ENCODE data around the gene PLXNA1.

PLXNA1 gene

GRCh38 chr3:126954141-126954842 is 28.6 kb upstream of the PLXNA1 start:
- no peak for DNase-seq

DNA sequence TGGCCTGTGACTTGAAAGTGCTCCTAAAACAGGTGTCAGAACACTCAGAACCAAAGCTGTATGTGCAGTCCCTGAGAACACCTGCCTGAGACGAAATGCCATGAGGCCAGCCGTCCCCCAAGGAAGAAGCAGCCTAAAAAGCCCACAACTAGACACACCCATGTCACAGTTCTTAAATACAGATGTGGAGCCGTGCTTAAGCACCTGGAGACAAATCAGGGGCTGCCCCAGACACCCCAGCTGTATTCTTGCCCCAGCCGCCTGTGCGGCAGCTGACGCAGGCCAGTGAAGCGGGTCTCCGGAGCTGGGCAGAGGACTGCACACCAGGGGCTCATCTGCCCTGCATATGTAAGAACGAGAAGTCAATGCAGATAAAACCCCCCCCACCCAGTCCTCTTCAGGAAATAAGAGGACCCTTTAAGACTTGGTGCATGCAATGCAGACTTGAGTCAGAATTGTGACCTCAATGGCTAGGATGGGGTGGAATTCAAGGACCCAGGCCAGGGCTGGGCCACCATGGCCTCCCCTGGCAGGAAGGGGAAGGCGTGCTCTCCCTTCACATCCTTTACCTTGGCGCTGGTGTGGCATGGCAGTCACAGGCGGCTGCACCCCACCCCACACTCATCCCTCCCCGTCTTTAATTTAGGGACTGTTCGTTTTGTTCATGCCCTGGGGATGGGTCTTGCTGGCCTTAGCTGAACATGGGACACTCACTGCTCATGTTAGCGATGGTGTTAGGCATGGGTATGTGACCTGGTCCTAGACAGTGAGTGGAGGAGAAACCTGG is 27.7 kb upstream of the PLXNA1 start:
- no peak for DNase-seq

GRCh38 chr3:126956361-126956760 is 26.6 kb upstream of the PLXNA1 start:
- DNase-seq = no peak

- DNase-seq = no peak
Observed at GRCh38 chr3:126956866-126957650, 25.9 kb upstream of the PLXNA1 start.

DNA sequence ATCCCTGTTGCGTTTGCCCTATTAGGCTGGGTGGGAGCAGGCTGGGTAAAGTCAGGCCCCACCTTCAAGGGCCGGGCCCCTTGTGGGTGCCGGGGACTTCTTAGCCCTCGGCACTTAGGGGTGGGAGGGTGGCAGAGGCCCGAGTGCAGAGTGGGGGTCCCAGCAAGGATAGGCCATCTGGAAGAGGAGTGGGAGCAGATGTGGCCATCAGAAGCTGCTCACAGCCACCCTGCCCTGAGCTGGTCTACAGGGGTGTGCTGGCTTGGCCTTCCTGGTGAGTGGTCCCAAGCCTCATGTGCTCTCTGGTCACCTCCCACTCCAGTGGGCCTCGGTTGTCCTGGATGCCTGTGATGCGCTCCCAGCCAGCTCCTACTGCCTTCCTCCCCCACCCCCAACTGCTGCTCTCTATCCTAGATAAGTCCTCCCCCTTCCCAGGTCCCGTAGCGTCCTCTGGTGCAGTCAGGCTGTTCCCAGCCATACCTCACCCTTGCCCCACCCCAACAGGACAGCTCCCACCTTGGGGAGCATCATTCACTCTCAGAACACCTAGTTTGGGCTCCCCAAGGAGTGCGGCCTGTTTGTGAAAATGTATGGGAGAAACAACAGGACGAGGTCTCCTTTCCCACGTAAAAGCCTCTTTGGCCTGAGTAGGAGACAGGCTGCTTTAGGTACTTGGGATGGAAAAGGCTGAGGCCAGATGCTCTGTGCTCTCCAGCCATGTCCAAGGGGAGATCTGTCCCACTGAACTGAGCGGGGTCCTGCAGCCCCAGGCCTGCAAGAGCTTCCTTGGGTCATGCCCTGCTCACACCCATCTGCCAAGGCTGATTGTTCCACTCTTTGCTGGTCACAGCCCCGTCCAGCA is 24.9 kb upstream of the PLXNA1 start:
- DNase-seq = no peak

GRCh38 chr3:126958638-126959085 is 24.3 kb upstream of the PLXNA1 start:
- DNase-seq = no peak

DNA sequence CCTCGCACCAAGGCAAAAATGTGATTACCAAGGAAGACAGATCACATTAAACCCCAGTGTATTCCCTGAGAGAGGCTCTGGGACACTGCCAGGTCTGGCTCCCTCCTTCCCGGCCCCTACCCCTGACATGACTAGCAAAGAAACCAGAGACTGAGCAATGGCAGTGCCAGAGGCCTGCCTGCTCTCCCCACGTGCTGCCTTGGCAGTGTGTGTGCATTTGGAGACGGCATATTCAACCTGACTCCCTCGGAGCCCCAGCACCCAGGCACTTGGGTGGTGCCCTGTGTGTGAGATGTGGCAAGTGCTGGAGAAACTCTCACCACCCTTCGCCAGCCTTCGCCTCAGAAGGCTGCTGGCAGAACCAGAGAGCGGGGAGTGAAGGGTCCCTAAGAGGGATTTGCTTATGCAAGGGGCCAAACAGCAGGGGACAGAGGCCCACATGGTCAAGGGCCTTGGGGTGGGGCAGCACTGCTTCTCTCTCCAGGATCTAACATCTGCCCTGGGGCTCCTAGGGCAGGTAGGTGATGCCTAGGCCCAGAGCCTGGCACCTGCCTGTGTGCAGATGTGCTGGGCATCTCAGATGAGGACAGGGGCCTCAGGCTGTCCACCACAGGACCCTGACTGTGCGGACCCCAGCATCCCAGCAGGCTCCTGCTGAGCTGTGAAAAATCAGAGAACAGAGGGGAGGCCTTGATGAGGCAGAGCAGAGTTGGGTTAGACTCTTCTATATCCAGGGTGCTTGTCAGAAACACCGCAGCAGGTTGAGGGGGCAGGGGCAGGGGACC is 23.6 kb upstream of the PLXNA1 start:
- DNase-seq = no peak

- no peak for DNase-seq
Observed at GRCh38 chr3:126959921-126960603, 22.9 kb upstream of the PLXNA1 start.

- no peak for DNase-seq
Observed at GRCh38 chr3:126960604-126960995, 22.3 kb upstream of the PLXNA1 start.

GRCh38 chr3:126961191-126961790 is 21.6 kb upstream of the PLXNA1 start:
- no peak for DNase-seq

GRCh38 chr3:126961791-126962461 is 21.0 kb upstream of the PLXNA1 start:
- no peak for DNase-seq

- DNase-seq = no peak
Observed at GRCh38 chr3:126962756-126963155, 20.2 kb upstream of the PLXNA1 start.

DNA sequence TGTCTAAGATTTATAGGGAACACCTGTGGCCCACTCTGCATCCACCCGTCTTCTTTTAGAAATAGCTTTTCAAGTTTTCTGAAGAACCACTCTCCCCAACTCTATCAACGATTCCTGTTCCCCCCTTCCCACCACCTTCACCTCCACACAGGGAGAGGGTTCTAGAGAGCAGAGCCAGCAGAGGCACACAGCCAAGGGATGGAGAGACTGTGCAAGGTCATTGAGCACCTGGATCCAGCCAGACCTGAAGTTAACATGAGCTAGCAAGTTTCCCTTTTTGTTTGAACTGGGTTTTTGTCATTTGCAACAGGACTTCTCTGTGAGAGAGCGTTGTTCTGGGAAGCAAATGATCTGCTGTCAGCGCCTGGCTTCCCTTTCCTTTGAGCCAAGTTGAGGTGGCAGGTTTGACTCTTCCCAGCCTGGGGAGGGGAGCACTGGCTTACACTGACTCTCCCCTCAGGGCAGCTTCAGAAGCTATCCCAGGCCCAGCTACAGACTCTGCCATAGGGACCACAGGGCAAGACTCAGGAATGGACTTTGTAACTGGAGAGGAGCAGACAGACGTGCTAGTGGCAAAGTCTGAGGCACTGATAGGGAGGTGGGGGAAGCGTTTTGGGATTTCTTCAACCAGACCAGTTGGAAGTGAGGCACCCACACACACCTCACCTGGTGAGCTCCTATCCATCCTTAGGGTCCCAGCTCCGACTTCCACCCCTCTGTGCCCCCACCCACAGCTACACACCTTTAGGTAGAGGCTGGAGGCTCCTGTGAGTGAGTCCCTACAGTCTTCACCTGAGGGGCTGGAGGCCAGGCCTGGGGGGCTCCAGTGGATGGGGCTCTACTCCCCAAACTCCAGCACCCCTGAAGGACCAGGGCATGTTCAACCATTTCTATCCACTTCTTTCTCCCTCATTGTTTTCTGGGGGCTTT is 19.4 kb upstream of the PLXNA1 start:
- no peak for DNase-seq

DNA sequence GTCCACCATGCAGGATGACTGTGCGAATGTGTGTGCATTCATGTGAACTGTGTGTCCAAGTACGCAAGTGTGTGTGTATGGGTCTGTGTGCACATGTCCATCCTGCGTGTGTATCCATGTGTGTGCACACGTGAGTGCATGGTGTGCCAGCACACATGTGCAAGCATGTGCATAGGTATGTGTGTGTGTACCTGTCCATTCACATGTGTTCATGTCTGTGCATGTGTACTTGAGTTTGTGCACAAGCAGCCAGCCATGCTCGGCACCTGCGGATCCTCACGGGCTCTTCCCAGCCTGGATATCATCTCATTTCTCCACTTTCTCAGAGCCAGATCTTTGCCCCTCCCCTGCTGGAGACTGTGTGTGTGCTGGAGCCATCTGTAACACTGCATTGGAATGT is 18.7 kb upstream of the PLXNA1 start:
- DNase-seq = no peak

GRCh38 chr3:126964950-126965349 is 18.0 kb upstream of the PLXNA1 start:
- DNase-seq = no peak

DNA sequence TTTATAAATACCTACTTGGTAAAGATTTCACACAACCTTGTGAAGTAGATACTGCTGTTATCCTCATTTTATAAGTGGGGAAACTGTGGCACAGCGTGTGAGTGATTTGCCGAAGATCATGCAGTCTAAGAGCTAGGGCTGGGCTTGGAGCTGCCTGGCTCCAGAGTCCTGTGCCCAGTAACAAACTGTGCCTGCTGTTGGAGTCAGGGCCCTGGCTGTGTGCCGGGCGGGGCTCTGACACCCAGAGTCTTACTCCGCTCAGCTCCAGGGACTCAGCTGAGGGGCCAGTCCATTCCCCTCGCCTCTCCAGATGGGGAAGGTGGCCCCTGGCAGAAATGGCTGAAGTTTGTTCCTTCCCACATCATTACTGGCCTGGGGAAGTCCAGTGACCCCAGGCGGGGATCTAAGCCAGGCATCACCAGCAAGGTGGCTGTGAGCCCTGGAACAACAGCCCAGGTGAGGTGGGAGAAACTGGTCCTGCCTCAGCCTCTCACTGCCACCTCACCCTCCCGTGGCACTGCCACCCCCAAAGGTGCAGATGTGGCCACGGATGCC is 17.3 kb upstream of the PLXNA1 start:
- no peak for DNase-seq

DNA sequence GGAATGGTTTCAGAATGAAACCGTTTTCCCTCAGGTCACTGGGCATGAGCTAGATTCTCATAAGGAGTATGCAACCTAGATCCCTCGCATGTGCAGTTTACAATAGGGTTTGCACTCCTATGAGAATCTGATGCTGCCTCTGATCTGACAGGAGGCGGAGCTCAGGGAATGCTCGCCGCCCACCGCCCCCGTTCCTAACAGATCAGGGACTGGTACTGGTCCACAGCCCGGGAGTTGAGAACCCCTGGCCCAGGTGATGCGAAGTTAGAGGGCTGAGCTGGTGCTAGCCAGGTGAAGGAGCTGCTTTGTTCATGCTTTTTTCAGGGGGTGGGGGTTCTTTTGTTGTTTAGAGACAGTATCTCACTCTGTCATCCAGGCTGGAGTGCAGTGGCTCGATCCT is 15.5 kb upstream of the PLXNA1 start:
- no peak for DNase-seq

Data from NCI-H1930 (cell line).